HepG2 (cell line): Measurements from ENCODE around the gene SNAI3. TPM values are rescaled to one million over a fixed set of nuclear protein-coding genes. Genes with fewer than 3 reads are reported as not detected.

Experiments used
- HDAC2 ChIP-seq: sonication (generic); formaldehyde crosslinking; IDR thresholded peaks from 2 replicates; pipeline ENCODE4 v1.4.0; 2020; ENCODE audit warnings: missing genetic modification reagents
- MEF2D ChIP-seq: sonication (generic); formaldehyde crosslinking; IDR thresholded peaks from 2 replicates; pipeline ENCODE4 v1.5.1; 2020; ENCODE audit warnings: mild to moderate bottlenecking, missing genetic modification reagents
- POLR2G ChIP-seq: fragments of 200-400 bp; formaldehyde crosslinking; IDR thresholded peaks from 2 replicates; pipeline ENCODE4 v1.6.1; 2018; ENCODE audit warnings: mild to moderate bottlenecking, low read depth, low read length, moderate library complexity
- RAD21 ChIP-seq: fragments of 450-650 bp; formaldehyde crosslinking; IDR thresholded peaks from 2 replicates; pipeline ENCODE4 v1.5.0; 2020; ENCODE audit warnings: mild to moderate bottlenecking
- SIN3B ChIP-seq: fragments of 150-350 bp; IDR thresholded peaks from 2 replicates; pipeline ENCODE4 v1.6.1; 2014; ENCODE audit warnings: low read length
- SMAD3 ChIP-seq: sonication (generic); formaldehyde crosslinking; IDR thresholded peaks from 2 replicates; pipeline ENCODE4 v1.4.0; 2020; ENCODE audit warnings: missing genetic modification reagents
- STAT6 ChIP-seq: sonication (generic); formaldehyde crosslinking; IDR thresholded peaks from 2 replicates; pipeline ENCODE4 v1.4.0; 2020; ENCODE audit warnings: missing genetic modification reagents, mild to moderate bottlenecking, borderline replicate concordance
- TCF12 ChIP-seq, 2 experiments: fragments of 450-650 bp in 1 of 2; sonication (generic) in 1 of 2; formaldehyde crosslinking in 1 of 2; IDR thresholded peaks; 2 replicates each; pipeline versions ENCODE4 v1.6.1 to v1.8.0; 2017 to 2022; ENCODE audit warnings: antibody characterized with exemption in 1 of 2, mild to moderate bottlenecking in 1 of 2, missing genetic modification reagents in 1 of 2, moderate library complexity in 1 of 2
- ZNF33B ChIP-seq: sonication (generic); formaldehyde crosslinking; IDR thresholded peaks from 2 replicates; pipeline ENCODE4 v1.5.1; 2020; ENCODE audit warnings: mild to moderate bottlenecking, missing genetic modification reagents
- ZNF44 ChIP-seq: sonication (generic); formaldehyde crosslinking; IDR thresholded peaks from 2 replicates; pipeline ENCODE4 v1.5.1; 2020; ENCODE audit warnings: mild to moderate bottlenecking, missing genetic modification reagents
- ZNF549 ChIP-seq: sonication (generic); formaldehyde crosslinking; IDR thresholded peaks from 2 replicates; pipeline ENCODE4 v1.5.0; 2020; ENCODE audit warnings: missing genetic modification reagents
- ZNF746 ChIP-seq: sonication (generic); formaldehyde crosslinking; IDR thresholded peaks from 2 replicates; pipeline ENCODE4 v1.8.0; 2022; ENCODE audit warnings: mild to moderate bottlenecking, missing genetic modification reagents
- ZNF790 ChIP-seq: sonication (generic); formaldehyde crosslinking; IDR thresholded peaks from 2 replicates; pipeline ENCODE4 v1.8.0; 2022; ENCODE audit warnings: missing genetic modification reagents, mild to moderate bottlenecking, borderline replicate concordance
- ZSCAN12 ChIP-seq: sonication (generic); formaldehyde crosslinking; IDR thresholded peaks from 2 replicates; pipeline ENCODE4 v1.9.0; 2021; ENCODE audit warnings: mild to moderate bottlenecking, missing genetic modification reagents
- ZSCAN5A ChIP-seq: sonication (generic); formaldehyde crosslinking; IDR thresholded peaks from 2 replicates; pipeline ENCODE4 v1.8.0; 2022; ENCODE audit warnings: mild to moderate bottlenecking, missing genetic modification reagents, borderline replicate concordance
- polyA plus RNA-seq, 8 experiments: library from polyadenylated mRNA; depleted of rRNA in 3 of 8; stranded (reverse) in 7 of 8; unstranded in 1 of 8; fragments of >200 nt; fragmentation: Illumina TruSeq in 4 of 8; extraction: Trizol in 4 of 8; gene quantifications; 2 replicates each; pipeline versions ENCODE4 v1.2.1 to v1.2.3, GENCODE V29; 2011 to 2016; ENCODE audit warnings: low read depth in 4 of 8, missing spikeins in 1 of 8, mixed read lengths in 1 of 8; ENCODE audit not compliant: insufficient read depth in 1 of 8
- total RNA-seq, 5 experiments: library from RNA; depleted of rRNA; stranded (reverse); fragments of >200 nt; fragmentation: Illumina TruSeq; extraction: Trizol; gene quantifications; 2 replicates each; pipeline ENCODE4 v1.2.3, GENCODE V29; 2016; ENCODE audit warnings: low read depth in 1 of 5
- TF ChIP-seq, protein P1 (sequence below), 2 experiments: fragments of 450-650 bp in 1 of 2; sonication (generic) in 1 of 2; formaldehyde crosslinking in 1 of 2; IDR thresholded peaks; 2 replicates each; pipeline versions ENCODE4 v1.6.1 to v1.8.0; 2016 to 2022; ENCODE audit warnings: antibody characterized with exemption in 1 of 2, mild to moderate bottlenecking in 1 of 2, missing genetic modification reagents in 1 of 2

Gene SNAI3
- total and polyA plus RNA-seq, 2 of the 13 experiments (the other 11 are each of a cell fraction or from before 2014, with no cell fraction given): 0.09 to 0.18 TPM

GRCh38 chr16:88639231-88640038, 46.9 kb downstream of the SNAI3 start (continued):
- TF ChIP-seq STAT6 (CRISPR knock-in tag) (no peak), ZNF746 (CRISPR knock-in tag) (no peak), ZSCAN5A (CRISPR knock-in tag) (no peak), RAD21 (CRISPR knock-in tag) (peak; percentile 18; the same call in 1 of the 2 replicates), SMAD3 (CRISPR knock-in tag) (no peak), POLR2G (no peak), MEF2D (CRISPR knock-in tag) (no peak), TCF12 (IDR thresholded peaks at IDR 0.05) (no peak), TCF12 (CRISPR knock-in tag; IDR thresholded peaks at IDR 0.05) (no peak), HDAC2 (CRISPR knock-in tag) (no peak), ZNF790 (CRISPR knock-in tag) (no peak), ZNF44 (no peak; the same call in 1 of the 2 replicates), ZNF33B (CRISPR knock-in tag) (0 out of 2 replicates have a peak, but pooled peaks have one; percentile 10), SIN3B (no peak), ZNF549 (CRISPR knock-in tag) (no peak), ZSCAN12 (CRISPR knock-in tag) (no peak)
- TF ChIP-seq, protein P1, sequence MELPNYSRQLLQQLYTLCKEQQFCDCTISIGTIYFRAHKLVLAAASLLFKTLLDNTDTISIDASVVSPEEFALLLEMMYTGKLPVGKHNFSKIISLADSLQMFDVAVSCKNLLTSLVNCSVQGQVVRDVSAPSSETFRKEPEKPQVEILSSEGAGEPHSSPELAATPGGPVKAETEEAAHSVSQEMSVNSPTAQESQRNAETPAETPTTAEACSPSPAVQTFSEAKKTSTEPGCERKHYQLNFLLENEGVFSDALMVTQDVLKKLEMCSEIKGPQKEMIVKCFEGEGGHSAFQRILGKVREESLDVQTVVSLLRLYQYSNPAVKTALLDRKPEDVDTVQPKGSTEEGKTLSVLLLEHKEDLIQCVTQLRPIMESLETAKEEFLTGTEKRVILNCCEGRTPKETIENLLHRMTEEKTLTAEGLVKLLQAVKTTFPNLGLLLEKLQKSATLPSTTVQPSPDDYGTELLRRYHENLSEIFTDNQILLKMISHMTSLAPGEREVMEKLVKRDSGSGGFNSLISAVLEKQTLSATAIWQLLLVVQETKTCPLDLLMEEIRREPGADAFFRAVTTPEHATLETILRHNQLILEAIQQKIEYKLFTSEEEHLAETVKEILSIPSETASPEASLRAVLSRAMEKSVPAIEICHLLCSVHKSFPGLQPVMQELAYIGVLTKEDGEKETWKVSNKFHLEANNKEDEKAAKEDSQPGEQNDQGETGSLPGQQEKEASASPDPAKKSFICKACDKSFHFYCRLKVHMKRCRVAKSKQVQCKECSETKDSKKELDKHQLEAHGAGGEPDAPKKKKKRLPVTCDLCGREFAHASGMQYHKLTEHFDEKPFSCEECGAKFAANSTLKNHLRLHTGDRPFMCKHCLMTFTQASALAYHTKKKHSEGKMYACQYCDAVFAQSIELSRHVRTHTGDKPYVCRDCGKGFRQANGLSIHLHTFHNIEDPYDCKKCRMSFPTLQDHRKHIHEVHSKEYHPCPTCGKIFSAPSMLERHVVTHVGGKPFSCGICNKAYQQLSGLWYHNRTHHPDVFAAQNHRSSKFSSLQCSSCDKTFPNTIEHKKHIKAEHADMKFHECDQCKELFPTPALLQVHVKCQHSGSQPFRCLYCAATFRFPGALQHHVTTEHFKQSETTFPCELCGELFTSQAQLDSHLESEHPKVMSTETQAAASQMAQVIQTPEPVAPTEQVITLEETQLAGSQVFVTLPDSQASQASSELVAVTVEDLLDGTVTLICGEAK (IDR thresholded peaks at IDR 0.05): no peak
- TF ChIP-seq, protein P1 (CRISPR knock-in tag; IDR thresholded peaks at IDR 0.05): peak; percentile 55; the same call in 1 of the 2 replicates
